ENCODE measurements around the gene GPR179.

Gene GPR179, protein sequence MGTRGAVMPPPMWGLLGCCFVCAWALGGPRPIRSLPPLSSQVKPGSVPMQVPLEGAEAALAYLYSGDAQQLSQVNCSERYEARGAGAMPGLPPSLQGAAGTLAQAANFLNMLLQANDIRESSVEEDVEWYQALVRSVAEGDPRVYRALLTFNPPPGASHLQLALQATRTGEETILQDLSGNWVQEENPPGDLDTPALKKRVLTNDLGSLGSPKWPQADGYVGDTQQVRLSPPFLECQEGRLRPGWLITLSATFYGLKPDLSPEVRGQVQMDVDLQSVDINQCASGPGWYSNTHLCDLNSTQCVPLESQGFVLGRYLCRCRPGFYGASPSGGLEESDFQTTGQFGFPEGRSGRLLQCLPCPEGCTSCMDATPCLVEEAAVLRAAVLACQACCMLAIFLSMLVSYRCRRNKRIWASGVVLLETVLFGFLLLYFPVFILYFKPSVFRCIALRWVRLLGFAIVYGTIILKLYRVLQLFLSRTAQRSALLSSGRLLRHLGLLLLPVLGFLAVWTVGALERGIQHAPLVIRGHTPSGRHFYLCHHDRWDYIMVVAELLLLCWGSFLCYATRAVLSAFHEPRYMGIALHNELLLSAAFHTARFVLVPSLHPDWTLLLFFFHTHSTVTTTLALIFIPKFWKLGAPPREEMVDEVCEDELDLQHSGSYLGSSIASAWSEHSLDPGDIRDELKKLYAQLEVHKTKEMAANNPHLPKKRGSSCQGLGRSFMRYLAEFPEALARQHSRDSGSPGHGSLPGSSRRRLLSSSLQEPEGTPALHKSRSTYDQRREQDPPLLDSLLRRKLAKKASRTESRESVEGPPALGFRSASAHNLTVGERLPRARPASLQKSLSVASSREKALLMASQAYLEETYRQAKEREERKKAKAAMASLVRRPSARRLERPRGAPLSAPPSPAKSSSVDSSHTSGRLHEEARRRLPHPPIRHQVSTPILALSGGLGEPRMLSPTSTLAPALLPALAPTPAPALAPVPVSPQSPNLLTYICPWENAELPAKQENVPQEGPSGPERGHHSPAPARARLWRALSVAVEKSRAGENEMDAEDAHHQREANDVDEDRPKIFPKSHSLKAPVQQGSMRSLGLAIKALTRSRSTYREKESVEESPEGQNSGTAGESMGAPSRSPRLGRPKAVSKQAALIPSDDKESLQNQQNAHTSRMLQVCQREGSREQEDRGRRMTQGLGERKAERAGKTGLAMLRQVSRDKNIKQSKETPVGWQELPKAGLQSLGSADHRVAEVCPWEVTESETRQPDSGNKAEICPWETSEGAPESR (N-terminal part only)

DNA sequence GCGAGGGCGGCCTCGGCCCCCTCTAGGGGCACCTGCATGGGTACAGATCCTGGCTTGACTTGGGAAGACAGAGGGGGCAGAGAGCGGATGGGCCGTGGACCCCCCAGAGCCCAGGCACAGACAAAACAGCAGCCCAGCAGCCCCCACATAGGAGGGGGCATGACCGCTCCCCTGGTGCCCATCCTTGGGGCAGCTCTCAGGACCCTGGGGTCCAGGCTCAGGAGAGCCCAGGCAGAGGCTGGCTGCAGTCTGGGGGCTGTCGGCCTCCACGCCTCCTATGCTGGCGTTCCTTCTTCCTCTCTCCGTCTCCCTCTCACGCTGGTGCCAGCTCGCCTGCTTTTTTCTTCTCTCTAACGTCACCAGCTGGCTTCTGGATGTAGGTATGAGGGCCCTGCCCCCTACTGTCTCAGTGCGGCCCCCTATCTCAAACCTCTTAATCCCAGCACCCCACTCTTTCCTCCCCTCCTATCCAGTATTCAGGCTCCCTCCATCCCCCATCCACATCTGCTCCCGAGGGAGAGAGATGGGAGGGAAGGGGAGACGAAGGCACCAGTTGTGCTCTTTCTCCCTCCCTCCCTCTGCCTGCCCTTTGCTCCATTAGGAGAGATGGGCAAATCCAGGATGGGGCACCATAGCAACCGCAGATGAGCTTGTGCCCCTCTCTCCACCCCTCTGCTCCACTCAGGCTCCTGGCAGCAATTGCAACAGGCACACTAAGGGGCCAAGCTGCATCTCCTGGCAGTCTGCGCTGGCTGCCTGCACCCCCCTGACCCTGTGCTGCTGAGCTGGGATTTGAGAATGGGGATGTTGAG lies at the start of gene GPR179:
Gene GPR179 (minus strand): TSS at position 349 of the 812 bp plus-strand sequence. CDS start 167 bp downstream, at position 182.
- no peak for DNase-seq

DNA sequence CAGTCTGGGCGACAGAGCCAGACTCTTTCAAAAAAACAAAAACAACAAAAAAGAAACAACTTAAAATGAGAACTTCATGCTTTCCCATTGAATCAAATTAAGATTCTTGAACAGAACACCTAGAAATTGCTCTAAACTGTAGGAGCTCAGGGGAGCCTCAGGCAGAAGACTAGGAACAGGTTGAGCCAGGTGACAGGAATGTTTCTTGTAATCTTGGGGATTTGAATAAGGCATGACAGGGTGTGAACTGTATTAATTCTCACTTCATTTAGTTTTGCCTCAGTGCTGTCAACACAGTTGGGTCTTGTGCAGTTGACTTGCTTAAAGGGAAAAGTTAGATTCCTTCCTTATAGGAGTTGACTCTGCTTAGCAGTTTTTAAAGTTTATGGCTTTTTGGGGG lies 35.7 kb upstream of the GPR179 start:
- DNase-seq: no peak

DNA sequence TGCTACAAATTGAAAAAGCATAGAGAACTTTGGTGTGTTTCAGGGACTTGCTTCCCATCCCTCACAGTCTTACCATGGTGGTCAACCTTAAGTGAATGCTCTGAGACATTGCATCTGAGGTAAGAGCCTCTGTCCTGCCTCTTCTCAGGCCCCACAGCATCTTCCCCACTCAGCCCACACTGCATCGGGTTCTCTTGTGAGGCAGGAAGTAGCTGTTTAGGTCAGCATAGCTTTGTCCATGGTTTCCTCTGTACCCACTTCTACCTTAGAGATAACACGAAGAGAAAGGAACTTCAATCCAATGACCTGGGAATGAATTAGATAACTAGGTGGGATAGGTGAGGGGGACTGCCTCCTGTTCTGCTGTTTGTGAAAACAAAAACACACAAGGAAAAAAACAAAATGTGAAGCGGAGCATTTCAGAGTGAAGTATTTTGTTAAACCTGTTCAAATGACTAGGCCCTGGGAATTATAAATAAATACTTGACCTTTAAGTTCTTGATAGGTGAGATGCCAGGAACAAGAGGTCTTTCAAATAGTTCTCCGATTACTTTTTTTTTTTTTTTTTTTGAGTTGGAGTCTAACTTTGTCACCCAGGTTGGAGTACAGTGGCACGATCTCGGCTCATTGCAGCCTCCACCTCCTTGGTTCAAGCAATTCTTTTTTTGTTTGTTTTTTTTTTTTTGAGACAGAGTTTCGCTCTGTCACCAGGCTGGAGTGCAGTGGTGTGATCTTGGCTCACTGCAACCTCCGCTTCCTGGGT lies 25.5 kb upstream of the GPR179 start:
- no peak for DNase-seq

DNA sequence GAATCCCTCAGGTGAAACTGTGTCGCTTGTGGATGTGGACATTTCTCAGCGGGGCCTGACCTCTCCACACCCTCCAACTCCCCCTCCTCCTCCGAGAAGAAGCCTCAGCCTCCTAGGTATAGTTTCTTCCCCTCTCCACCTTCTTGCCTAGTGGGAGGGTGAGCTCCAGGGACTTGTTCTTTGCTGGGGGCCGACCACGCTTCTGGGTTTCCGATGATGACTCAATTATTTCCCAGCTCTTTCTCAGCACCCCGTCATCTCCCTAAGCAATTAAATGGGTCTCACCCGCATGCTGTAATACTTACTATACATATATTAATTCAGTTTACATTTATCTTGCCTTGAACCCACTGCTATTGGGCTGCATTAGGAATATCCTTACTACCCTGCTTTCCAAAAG lies 21.0 kb upstream of the GPR179 start:
- DNase-seq: no peak

DNA sequence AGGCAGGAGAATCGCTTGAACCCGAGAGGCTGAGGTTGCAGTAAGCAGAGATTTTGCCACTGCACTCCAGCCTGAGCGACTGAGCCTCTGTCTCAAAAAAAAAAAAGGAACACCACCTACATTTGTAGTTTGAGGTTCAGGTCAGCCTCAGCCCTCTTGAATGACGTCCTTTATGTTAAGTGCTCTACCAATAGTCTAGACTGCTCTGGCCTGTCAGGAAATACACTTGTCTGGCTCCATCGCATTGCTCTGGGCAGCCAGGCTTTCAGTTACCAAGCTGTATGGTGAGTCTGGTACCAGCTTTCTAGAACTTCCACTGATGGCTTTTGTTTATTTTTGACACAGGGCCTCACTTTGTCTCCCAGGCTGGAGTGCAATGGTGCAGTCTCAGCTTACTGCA lies 19.3 kb upstream of the GPR179 start:
- DNase-seq: no peak

DNA sequence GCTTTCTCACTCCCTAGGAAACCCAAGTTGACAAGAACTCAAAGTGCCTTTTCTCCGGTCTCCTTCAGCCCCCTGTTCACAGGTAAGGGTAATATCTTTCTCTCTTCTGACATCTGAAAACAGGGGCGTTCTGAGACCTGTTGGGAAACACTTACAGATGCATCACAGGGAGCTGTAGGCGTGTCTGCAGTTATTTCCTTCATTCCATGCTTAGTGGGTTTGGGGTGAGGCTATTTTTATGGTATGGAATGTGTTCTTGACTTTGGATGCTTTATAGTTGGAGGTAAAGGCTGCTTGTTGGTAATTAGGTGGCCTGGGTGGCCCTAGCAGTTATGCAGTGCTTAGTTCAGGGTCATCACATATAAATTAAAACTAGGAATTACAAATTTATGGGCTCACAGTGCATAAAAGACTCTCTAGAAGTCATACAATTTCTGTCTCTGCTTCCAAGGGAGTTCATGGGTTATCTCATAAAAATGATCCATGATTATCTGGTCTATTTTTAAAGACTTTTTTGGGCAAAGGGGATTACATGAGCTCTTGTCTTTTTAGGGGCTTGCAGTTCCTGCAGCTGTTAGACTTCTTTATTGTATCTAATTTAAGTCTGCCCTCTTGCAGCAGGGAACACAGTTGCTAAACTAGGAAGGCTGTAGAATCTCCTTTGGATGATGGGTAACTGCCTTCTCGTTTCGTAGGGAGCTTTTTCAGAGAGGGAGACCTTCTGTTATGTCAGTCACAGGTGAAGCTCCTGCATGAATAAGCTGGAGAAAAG lies 18.1 kb upstream of the GPR179 start:
- DNase-seq: no peak

DNA sequence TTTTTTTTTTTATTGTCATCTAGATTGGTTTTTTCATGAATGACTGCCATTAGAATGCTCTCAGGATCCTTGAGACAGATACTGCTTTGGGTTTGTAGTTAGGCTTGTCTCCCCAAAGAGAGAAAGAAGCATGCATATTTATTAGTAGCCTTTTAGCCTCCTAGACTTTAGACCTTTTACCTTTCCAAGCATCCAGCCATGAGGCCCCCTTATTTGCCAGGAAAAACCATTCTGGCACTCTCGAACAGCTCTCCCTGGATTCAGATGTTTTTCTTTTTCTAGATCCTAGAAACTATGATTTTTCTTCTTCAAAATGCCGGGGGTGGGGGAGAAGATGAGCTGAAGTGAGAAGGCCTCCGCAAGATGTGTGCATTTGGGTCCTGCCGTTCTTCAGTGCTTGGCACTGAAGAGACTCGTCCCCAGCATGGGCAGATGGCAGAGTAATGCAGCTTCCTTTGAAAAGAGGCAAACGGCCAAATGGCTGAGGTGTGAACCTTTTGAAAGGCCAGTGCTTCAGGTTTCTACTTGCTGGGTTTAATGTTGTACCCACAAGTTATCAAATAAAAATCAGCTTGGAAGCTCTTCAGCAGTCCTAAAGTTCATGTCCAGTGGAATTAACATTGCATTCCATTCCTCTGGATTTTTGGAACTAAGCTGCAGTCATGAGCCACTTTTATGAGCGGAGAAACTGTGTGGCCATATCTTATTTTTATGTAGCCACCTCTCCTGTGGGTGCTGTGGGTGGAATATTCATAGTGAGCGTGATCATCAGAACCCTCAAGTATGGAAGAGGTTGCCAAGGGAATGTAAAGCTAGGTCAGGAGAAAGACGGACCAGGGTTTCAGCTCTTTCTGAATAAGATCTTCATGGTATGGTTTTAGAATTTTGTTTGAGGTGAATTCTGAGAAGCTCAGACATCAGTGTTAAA lies 15.1 kb upstream of the GPR179 start:
- DNase-seq: no peak

DNA sequence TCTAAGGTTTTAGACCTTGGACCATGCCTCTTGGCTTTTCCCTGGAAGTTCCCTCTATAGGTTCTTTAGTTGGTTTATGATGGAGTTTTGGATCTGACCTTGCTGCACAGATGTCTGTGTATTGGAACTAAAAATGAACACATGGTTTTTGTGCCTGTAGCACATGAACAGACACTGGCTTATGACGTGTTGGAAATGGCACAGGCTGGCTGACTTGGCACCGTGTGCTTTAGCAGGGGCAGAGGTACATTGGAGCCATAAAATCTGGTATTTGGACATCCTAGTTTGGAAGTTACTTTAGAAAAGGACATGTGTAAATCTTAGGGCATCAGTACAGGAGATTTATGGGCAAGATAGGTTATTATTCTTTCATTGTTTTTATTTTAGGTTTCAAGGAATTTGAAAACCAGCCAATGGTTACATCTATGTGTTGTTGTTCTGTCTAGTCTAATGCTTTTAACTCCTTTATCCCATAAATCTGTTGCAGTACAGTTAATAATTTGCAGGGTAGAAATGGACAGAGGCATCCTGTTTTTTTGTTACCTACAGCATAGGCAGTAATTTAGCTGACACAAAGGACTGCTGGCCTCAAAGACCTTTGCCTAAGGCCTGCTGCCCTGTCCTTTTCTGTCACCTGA lies 13.8 kb upstream of the GPR179 start:
- no peak for DNase-seq

DNA sequence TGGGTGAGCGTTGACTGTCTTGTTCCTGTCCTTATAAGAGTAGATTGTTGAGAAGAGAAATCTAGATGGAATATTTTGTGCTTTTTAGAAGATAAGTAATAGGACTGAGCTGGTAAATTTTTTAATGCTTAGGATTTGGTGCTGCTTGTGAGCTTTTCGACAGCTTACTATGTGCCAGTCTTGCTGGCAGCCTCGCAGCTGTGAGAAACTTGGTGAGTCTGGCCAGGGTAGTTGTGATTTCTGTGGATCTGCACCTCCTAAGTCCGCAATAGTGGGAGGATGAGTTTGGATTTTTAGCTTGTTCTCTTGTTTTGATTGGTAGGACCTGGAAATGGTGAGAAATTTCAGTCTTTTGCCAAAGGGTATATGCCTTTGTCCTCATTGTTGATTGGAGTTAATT lies 11.5 kb upstream of the GPR179 start:
- DNase-seq: no peak

DNA sequence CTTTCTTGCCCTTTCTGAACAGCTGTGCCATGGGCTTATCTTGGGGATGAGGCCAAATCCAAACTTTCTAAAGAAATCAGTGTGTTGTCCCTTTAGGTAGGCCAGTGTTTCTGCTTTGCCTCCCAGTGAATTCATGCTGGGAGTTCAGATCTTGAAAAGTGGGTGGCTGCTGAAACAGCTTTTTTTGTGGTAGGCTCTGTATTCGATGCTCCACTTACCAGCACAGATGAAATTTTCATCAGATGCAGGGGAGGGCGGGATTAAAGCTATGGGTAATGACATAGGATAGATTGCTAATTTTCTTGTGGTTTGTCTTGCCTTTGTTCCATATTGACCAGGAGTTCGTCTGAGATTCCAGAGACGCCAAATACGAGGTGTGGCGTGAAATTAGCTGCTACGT lies 10.7 kb upstream of the GPR179 start:
- no peak for DNase-seq

DNA sequence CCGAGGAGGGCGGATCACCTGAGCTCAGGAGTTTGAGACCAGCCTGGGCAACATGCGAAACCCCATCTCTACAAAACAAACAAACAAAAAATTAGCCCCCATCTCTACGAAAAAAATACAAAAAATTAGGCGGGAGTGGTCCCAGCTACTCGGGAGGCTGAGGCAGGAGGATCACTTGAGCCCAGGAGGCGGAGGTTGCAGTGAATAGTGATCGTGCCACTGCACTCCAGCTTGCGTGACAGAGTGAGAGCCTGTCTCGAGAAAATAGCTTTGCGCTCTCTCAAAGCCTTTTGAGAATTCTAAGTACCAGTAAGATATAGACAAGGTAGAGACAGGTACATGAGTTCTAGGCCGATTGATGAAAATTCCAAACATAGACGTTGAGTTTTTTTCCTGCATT lies 9.9 kb upstream of the GPR179 start:
- no peak for DNase-seq

DNA sequence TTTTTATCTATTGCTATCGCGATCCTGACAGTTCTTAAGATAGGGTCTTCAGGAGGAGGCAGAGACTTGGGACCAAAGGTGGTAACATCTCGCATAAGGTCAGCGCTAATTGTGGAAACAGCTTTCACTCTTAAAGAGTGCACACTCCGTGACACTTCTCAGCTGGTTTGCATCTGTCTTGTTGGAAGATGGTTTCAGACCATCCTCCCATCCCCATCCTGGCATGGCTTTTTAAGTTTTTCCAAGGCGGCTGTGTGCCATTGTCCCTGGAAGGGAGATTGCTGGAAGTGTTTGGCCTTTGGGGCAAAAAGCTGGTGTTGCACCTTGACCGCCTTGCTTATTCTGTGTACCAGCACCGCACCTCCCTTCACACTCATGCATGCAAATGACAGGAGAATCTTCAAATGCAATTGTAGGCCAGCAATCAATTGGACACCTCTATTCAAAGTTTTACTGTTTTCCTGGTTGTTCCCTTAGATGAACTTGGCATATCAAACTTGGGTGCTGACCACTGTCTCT lies 9.4 kb upstream of the GPR179 start:
- no peak for DNase-seq

DNA sequence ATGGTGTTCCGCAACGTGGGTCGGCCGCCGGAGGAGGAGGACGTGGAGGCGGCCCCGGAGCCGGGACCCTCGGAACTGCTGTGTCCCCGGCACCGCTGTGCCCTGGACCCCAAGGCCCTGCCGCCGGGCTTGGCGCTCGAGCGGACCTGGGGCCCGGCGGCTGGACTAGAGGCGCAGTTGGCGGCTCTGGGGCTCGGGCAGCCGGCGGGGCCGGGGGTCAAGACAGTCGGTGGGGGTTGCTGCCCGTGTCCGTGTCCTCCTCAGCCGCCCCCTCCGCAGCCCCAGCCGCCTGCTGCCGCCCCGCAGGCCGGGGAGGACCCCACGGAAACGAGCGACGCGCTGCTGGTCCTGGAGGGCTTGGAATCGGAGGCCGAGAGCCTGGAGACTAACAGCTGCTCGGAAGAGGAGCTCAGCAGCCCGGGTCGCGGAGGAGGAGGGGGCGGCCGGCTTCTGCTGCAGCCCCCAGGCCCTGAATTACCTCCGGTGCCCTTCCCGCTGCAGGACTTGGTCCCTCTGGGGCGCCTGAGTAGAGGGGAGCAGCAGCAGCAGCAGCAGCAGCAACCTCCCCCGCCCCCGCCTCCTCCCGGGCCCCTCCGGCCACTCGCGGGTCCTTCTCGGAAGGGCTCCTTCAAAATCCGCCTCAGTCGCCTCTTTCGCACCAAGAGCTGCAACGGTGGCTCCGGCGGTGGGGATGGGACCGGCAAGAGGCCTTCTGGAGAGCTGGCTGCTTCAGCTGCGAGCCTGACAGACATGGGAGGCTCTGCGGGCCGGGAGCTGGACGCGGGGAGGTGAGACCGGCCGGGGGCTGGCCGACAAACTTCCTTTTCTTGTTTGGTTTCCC lies 8.7 kb upstream of the GPR179 start:
- DNase-seq: peak; percentile 43

DNA sequence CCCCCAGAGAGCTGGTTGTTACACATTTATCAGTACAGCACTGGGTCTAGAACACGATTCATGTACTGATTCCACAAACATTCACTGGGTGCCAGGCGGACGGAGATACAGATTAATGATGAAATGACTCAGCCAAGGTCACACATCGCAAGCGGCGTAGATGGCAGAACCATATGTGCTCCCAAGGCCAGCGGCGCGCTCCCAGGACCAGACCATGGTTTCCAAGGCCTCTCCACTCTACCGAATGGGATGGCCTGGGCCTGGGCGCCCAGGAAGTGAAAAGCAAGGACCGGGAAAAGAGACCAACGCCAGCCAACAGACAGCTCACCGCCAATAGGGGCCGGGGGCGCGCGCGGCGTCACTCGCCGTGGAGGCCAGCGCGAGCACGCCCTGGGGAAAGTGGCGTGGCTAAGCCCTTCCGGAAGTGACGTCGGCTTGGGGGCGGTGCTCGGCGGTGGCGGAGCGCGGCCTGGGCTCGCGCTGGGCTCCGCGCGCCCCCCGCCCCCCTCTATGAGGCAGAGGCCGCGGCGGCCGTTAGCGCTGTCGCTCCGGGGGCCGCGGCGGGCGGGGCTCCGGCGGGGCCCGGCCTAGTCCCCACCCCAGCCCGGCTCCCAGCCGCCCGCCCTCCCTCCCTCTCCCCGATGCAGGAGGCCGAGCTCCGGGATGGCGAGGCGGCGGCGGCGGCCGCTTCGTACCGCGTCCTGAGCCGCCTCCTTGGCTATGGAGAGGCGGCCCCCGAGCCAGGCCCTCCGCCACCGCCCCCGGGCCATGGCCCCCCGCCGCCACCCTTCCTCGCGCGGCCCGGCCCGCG lies 7.9 kb upstream of the GPR179 start, which contains the start of gene SOCS7:
Gene SOCS7 (plus strand): TSS at position 433 of the 811 bp plus-strand sequence. CDS start 209 bp downstream, at position 642.
- DNase-seq: peak; percentile 92

DNA sequence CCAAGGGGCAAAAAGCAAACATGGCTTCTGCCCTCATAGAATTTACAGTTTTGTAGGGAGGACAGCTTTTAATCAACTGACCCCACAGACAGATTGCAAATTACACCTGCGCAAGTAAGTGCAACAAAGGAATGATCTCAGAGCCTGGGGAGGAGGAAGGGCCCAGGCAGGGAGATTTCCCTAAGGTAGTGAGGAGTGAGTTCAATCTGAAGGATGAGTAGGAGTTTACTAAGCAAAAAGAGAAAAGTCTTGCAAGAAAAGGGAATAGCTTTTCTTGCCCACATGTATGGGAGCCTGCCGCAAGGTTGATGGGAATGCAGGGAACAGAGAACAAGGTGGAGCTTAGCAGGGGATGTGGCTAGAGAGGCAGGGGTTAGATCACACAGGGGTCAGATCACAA lies 6.3 kb upstream of the GPR179 start:
- no peak for DNase-seq

DNA sequence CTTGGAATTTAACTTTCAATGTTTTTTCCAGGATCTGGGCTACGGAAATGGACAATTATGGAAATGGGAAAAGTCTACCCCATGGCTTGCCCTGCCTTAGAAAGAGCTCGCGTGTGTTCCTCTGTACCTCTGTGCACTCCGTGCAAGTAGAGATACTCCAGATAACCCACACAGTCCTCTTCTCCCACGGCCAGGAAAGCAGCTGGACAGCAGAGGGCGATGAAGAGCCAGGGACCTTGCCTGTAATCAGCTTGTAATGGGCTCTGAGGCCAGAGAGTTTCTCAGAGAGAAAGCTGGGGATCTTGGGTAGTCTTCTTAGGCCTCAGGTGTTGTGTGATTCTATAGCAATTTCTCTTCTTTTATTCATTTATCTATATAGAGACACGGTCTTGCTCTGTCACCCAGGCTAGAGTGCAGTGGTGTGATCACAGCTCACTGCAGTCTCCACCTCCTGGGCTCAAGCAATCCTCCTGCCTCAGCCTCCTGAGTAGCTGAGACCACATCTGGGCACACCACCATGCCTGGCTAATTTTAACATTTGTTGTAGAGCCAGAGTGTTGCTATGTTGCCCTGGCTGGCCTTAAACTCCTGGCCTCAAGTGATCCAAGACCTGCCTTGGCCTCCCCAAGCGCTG lies 5.5 kb upstream of the GPR179 start:
- DNase-seq: peak; percentile 89

Data from midbrain (tissue), 1 donor.